Effector memory CD8-positive, alpha-beta T cell (primary cell): ENCODE measurements around the gene COMMD6.

ENCODE experiments used
- ATAC-seq: fragments of 150-1000 bp; cut with Tn5 transposase; replicated peaks from 2 replicates; pipeline ENCODE4 v1.10.0; 2021; ENCODE audit warnings: mild to moderate bottlenecking, moderate library complexity
- DNase-seq, 3 experiments: peaks; one replicate each; pipeline ENCODE4 v3.0.0; 2021
- H3K27ac Mint-ChIP-seq, 2 donors: one replicate each; pipeline ENCODE4 v1.8.0; 2022; ENCODE audit warnings: mild to moderate bottlenecking in 2 of 2, mixed read lengths in 2 of 2, moderate library complexity in 2 of 2
- H3K27me3 Mint-ChIP-seq, 2 donors: one replicate each; pipeline ENCODE4 v1.8.0; 2022; ENCODE audit warnings: mixed read lengths in 2 of 2
- H3K36me3 Mint-ChIP-seq: one replicate; pipeline ENCODE4 v1.8.0; 2022; ENCODE audit warnings: mild to moderate bottlenecking, moderate library complexity, mixed read lengths; ENCODE audit not compliant: insufficient read depth
- H3K4me1 Mint-ChIP-seq, 2 donors: one replicate each; pipeline ENCODE4 v1.8.0; 2022; ENCODE audit warnings: low read depth in 2 of 2, mixed read lengths in 2 of 2
- H3K4me3 Mint-ChIP-seq, 2 donors: one replicate each; pipeline ENCODE4 v1.8.0; 2022; ENCODE audit warnings: mild to moderate bottlenecking in 2 of 2, mixed read lengths in 2 of 2, moderate library complexity in 2 of 2
- H3K9me3 Mint-ChIP-seq, 2 donors: one replicate each; pipeline ENCODE4 v1.8.0; 2022; ENCODE audit warnings: mixed read lengths in 2 of 2

Gene COMMD6

GRCh38 chr13:75512253-75512652 is 25.4 kb downstream of the COMMD6 start:
- H3K36me3 Mint-ChIP-seq: peaks cover 3% of the 10 kb centered on the region
- no peak for ATAC-seq
- no peak overlapping the region for H3K27ac Mint-ChIP-seq
- DNase-seq: no peak
- no peak overlapping the region for H3K4me3 Mint-ChIP-seq
- H3K4me1 Mint-ChIP-seq: no peaks in the 10 kb centered on the region
- H3K27me3 Mint-ChIP-seq: peaks cover 19 to 27% of the 10 kb centered on the region in 2 donors
- no peaks in the 10 kb centered on the region for H3K9me3 Mint-ChIP-seq

DNA sequence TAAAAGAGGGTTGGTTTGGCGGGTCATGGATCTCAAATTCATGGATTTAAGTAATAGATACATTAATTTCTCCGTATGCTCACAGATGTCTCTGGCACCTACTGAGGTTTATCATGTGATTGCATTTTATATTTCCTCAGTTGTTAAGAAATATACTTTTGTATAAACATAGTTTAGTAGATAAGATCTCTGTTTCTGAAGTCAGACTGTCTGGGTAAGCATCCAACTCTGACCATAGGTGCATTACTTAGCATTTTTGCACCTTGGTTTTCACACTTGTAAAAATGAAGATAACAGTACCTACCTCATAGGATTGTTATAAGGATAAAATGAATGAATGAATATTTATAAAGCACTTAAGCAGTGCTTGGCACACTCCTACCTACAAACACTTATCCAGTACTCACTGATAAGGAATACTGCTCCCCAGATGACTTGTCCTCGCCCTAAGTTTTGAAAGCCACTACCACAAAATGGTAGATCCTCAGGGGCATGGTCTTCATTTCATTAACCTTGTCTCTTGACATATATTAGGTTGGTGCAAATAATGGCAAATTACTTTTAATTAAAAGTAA is 26.5 kb downstream of the COMMD6 start:
- DNase-seq: no peak
- H3K4me1 Mint-ChIP-seq: no peaks in the 10 kb centered on the region
- H3K27me3 Mint-ChIP-seq: peaks cover 19 to 27% of the 10 kb centered on the region in 2 donors
- H3K9me3 Mint-ChIP-seq: no peaks in the 10 kb centered on the region
- no peak overlapping the region for H3K4me3 Mint-ChIP-seq
- H3K36me3 Mint-ChIP-seq: peaks cover 3% of the 10 kb centered on the region
- H3K27ac Mint-ChIP-seq: no peak overlapping the region
- ATAC-seq: no peak

DNA sequence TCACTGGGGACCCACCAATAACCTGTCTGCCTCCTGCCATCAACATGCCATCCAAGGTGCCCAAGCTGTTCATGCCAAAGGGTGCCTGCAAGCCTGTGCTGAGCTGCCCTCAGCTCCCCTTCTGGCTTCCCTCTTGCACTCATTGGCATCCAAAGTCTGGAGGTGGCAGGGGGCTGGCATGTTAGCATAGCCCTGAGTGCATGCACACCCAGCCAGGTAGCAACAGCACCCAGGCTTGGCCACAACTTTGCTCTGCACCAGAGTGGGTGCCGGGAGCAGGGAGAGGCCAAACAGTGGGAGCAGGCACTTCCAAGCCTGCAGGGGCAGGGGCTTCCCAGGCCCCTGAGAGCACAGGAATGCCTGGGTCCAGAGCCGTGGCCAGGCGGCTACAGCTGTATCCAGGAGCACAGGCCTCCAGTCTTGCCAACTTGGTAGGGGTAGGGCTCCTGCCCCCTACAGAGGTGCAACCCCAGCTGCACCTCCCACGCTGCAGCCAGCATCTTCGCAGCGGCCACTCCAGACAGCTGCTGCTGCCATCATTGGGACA is 29.6 kb downstream of the COMMD6 start:
- H3K9me3 Mint-ChIP-seq: no peaks in the 10 kb centered on the region
- no peak for ATAC-seq
- H3K27ac Mint-ChIP-seq: no peak overlapping the region
- H3K4me3 Mint-ChIP-seq: no peak overlapping the region
- no peaks in the 10 kb centered on the region for H3K4me1 Mint-ChIP-seq
- DNase-seq: no peak
- peaks cover 3% of the 10 kb centered on the region for H3K36me3 Mint-ChIP-seq
- H3K27me3 Mint-ChIP-seq: peaks cover 9 to 14% of the 10 kb centered on the region in 2 donors

DNA sequence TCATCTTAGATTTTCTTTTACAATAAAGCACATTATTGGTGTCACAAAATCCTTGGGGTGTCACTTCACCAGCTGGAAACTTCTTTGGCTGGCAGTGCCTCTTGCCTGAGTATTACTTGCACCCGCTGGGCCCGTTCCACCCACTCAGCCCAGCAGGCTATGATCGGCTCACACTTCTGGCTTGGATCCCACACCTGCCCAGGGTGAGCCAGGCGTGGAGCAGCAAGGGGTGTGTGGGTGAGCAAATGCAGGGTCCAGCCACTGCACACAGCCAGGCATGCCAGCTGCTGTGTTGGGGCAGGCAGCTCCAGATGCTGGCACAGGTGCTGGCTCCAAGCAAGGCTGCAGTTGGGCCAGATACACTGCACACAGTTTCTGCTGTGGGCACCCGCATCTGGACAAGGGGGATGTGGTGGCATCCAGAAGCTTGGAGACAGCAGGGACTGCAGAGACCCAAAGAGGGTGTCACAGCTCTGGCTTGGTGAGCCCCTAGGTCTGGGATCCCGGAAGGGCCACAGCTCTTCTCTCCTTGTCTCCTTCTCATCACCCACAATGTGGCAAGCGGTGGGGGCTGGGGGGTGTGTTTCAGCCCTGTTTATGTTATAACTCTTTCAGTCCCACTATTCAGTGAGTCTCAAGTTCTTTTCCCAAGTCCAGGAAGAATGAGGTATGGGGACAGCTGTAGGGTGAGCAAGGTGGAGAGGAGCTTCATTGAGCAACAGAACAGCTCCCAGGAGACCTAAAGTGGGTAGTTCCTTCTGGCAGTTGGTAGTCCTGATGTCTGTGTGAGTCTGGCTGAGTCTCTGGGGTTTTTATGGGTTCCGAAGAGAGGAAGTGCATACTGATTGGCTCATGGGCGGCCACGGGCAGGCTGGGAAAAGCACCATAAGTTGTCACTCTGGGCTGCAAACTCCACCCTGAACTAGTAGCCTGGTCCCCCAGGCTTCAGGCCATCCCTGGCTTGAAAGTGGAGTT is 30.3 kb downstream of the COMMD6 start:
- Mint-ChIP-seq H3K27me3 (peaks cover 6% of the 10 kb centered on the region in 2 donors), H3K9me3 (no peaks in the 10 kb centered on the region), H3K36me3 (peaks cover 3% of the 10 kb centered on the region), H3K4me3 (no peak overlapping the region), H3K4me1 (no peaks in the 10 kb centered on the region), H3K27ac (no peak overlapping the region)
- ATAC-seq (no peak), DNase-seq (no peak)

DNA sequence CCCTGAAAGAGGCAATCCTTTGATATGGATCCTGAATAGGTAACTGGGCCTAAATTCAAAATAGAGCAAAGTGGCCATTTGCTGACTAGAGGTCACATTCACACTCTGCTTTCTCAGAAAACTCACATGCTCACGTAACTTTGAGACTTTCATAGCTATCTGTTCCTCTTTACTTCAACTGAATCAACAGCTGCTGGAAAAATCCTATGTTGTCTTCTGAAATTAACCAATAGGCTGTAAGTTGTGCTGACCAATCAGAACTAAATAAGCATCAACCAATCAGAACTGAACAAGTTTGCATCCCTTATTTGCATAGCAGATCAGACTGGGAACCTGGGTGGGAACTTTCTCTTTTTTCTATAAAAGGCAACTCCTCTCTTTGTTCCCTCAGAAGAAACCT is 31.6 kb downstream of the COMMD6 start:
- ATAC-seq: no peak
- Mint-ChIP-seq H3K4me1 (no peaks in the 10 kb centered on the region), H3K9me3 (peaks cover 0 to 1% of the 10 kb centered on the region in 2 donors), H3K27me3 (peaks cover 0 to 6% of the 10 kb centered on the region in 2 donors), H3K4me3 (no peak overlapping the region), H3K27ac (no peak overlapping the region), H3K36me3 (no peaks in the 10 kb centered on the region)
- DNase-seq: no peak

DNA sequence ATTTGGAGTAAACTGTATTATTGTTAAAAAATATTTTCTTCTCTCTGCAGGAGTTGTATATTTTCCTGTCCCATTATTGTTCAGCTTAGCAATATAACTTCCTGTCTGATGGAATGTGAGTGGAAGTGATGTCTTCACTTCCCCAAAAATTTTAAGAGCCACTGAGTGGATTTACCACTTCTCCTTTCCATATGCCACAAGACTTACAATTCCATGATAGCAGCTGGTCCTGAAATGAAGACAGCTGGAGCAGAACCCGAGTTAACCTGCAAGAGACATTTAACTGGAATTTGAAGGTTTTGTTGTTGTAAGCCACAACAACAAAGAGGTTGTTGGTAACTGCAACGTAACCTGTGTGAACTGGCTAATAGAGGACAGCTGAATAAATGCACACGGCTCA is 32.3 kb downstream of the COMMD6 start:
- DNase-seq: no peak
- Mint-ChIP-seq H3K36me3 (no peaks in the 10 kb centered on the region), H3K4me3 (no peak overlapping the region), H3K4me1 (no peaks in the 10 kb centered on the region), H3K27ac (no peak overlapping the region), H3K9me3 (peaks cover 0 to 1% of the 10 kb centered on the region in 2 donors), H3K27me3 (peaks cover 0 to 2% of the 10 kb centered on the region in 2 donors)
- no peak for ATAC-seq

DNA sequence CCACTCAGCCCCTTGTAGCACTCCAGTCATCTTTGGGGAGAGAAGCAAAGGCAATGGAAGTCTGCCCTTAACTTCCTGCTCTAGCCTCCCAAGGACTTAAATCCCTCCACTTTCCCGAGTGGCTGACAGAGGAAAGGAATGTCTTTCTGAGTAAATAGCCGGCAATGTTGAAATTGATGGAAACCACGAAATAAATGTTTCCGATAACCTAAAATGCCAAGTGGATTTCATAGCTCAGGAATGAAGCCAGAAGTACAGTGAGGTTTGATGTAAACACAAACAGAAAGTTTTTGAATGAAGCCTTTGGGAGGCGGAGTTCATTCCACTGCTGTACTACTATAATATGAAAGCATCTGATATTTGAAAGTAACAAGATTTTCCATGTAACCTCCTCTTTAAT is 41.7 kb downstream of the COMMD6 start:
- ATAC-seq (no peak), DNase-seq (no peak)
- Mint-ChIP-seq H3K27ac (no peak overlapping the region), H3K4me1 (no peaks in the 10 kb centered on the region), H3K9me3 (no peaks in the 10 kb centered on the region), H3K36me3 (no peaks in the 10 kb centered on the region), H3K4me3 (no peak overlapping the region), H3K27me3 (peaks cover 22 to 76% of the 10 kb centered on the region in 2 donors)

DNA sequence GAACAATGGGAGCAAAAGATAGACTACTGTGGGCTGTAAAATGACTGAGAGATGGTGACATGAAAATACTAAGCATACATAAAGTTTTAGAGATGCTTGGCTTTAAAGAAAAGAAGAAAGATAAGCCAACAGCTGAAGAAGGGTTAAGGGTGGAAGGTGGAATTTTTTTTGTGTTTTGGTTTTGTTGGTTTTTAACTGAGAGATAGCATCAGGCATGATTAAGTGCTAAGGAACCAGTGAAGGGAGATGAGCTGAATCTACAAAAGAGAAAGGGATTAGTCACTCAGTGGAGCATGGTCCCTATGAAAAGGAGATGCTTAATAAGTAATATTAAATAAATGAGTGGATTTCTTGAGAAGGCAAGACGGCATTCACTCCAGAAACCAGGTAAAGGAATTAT is 43.1 kb downstream of the COMMD6 start:
- ATAC-seq: no peak
- Mint-ChIP-seq H3K4me1 (peaks cover 0 to 6% of the 10 kb centered on the region in 2 donors), H3K4me3 (no peak overlapping the region), H3K27ac (no peak overlapping the region), H3K9me3 (no peaks in the 10 kb centered on the region), H3K36me3 (no peaks in the 10 kb centered on the region), H3K27me3 (peaks cover 26 to 81% of the 10 kb centered on the region in 2 donors)
- DNase-seq: no peak

DNA sequence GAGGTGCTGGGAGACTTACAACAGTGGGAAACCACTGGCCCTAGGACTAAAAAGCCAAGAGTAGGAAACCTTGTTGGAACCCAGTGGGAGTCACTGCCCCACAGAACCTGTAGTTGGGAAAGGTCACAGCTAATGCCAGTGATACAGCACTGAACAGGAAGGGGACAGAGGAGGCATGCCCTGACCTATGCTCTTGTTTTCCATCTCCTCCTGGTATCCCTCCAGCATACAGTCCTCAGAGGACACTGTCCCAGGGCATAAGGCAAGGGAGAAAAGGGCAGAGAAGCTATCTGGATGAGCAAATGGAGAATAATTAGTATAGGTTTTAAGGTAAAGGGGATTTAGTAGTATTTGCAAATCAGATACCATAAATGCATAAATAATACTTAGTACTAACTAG is 44.5 kb downstream of the COMMD6 start:
- no peak for ATAC-seq
- no peaks in the 10 kb centered on the region for H3K9me3 Mint-ChIP-seq
- no peak overlapping the region for H3K27ac Mint-ChIP-seq
- peaks cover 15 to 72% of the 10 kb centered on the region in 2 donors for H3K27me3 Mint-ChIP-seq
- no peak overlapping the region for H3K4me3 Mint-ChIP-seq
- peaks cover 3 to 10% of the 10 kb centered on the region in 2 donors for H3K4me1 Mint-ChIP-seq
- DNase-seq: no peak
- no peaks in the 10 kb centered on the region for H3K36me3 Mint-ChIP-seq

DNA sequence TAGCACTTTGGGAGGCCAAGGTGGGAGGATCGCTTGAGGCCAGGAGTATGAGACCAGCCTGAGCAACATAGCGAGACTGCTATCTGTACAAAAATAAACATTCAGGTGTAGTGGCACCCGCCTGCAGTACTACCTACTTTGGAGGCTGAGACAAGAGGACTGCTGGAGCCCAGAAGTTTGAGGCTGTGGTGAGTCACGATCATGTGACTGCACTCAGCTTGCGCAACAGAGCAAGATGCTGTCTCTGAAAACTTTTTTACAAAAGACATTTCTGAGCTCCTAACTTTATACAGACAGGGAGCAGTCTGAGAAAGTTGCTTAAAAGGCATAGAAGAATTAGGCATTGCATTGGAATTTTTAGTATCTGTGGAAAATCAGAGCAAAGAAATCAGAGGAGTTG is 45.3 kb downstream of the COMMD6 start:
- no peaks in the 10 kb centered on the region for H3K36me3 Mint-ChIP-seq
- H3K27ac Mint-ChIP-seq: no peak overlapping the region
- no peak for DNase-seq
- peaks cover 15 to 72% of the 10 kb centered on the region in 2 donors for H3K27me3 Mint-ChIP-seq
- H3K4me1 Mint-ChIP-seq: peaks cover 3 to 10% of the 10 kb centered on the region in 2 donors
- no peaks in the 10 kb centered on the region for H3K9me3 Mint-ChIP-seq
- H3K4me3 Mint-ChIP-seq: no peak overlapping the region
- no peak for ATAC-seq

GRCh38 chr13:75491376-75491775 is 46.3 kb downstream of the COMMD6 start:
- Mint-ChIP-seq H3K27ac (no peak overlapping the region), H3K27me3 (peaks cover 24 to 73% of the 10 kb centered on the region in 2 donors), H3K4me3 (no peak overlapping the region), H3K36me3 (no peaks in the 10 kb centered on the region), H3K9me3 (no peaks in the 10 kb centered on the region), H3K4me1 (peaks cover 3 to 10% of the 10 kb centered on the region in 2 donors)
- DNase-seq (no peak), ATAC-seq (no peak)

- DNase-seq (no peak), ATAC-seq (peak; percentile 73)
- no peaks in the 10 kb centered on the region for H3K9me3 Mint-ChIP-seq
- peak overlapping the region in 1 of 2 donors; percentile 86 for H3K27ac Mint-ChIP-seq
- no peaks in the 10 kb centered on the region for H3K36me3 Mint-ChIP-seq
- H3K4me3 Mint-ChIP-seq: peak overlapping the region; percentile 24 to 71
- H3K4me1 Mint-ChIP-seq: peaks cover 3 to 10% of the 10 kb centered on the region in 2 donors
- peaks cover 40 to 78% of the 10 kb centered on the region in 2 donors for H3K27me3 Mint-ChIP-seq
These were observed 48.0 kb downstream of the COMMD6 start for GRCh38 chr13:75489502-75490263.
